ENCODE measurements around the gene TPX2.

The TPX2 gene

GRCh38 chr20:31712112-31712553, 27.0 kb upstream of the TPX2 start (continued):
- TF ChIP-seq ZNF692 (tag by site-specific recombination; IDR thresholded peaks at IDR 0.05) (peak; percentile 81), ZNF114 (tag by site-specific recombination; IDR thresholded peaks at IDR 0.05) (no peak), ZNF677 (tag by site-specific recombination; IDR thresholded peaks at IDR 0.05) (no peak), GFI1B (tag by site-specific recombination; IDR thresholded peaks at IDR 0.05) (0 out of 2 replicates have a peak, but pooled peaks have one; percentile 17)

GRCh38 chr20:31712564-31713311, 26.4 kb upstream of the TPX2 start:
- POLR2A ChIA-PET, result interaction anchor here (0.6 to 2.7 kb wide), 3 partner anchors 10 to 53 kb away, joined by 3 to 18 read pairs (median 5); partner anchors contain the start of gene BCL2L1

GRCh38 chr20:31713312-31714273, 25.5 kb upstream of the TPX2 start:
- H3K4me1 ChIP-seq (ENCODE audit: control insufficient read depth, insufficient read depth, low read length), result peaks cover 13% of the 10 kb centered on the region; the same call in 1 of the 2 replicates
- H3K4me3 ChIP-seq (ENCODE audit: low read depth, low read length), result no peak overlapping the region
- CTCF ChIA-PET, result interaction anchor here (0.6 to 4.1 kb wide), 4 partner anchors 9 to 60 kb away, joined by 3 to 33 read pairs (median 3); partner anchors contain the start of gene BCL2L1
- no peak for TF ChIP-seq ZNF214 (tag by site-specific recombination; IDR thresholded peaks at IDR 0.05; ENCODE audit: borderline replicate concordance)
- TF ChIP-seq MZF1 (tag by site-specific recombination; IDR thresholded peaks at IDR 0.05; ENCODE audit: borderline replicate concordance), result no peak
- no peak for TF ChIP-seq ZNF341 (tag by site-specific recombination; IDR thresholded peaks at IDR 0.05; ENCODE audit: low read depth)
- no peak for TF ChIP-seq ZBTB44 (tag by site-specific recombination; IDR thresholded peaks at IDR 0.05)
- no peak for TF ChIP-seq ZNF112 (tag by site-specific recombination; IDR thresholded peaks at IDR 0.05)
- no peak for TF ChIP-seq KLF16 (tag by site-specific recombination; IDR thresholded peaks at IDR 0.05)
- no peak for TF ChIP-seq ZNF114 (tag by site-specific recombination; IDR thresholded peaks at IDR 0.05)
- TF ChIP-seq ZNF19 (tag by site-specific recombination; IDR thresholded peaks at IDR 0.05; ENCODE audit: low read depth), result no peak
- TF ChIP-seq ZNF529 (tag by site-specific recombination; IDR thresholded peaks at IDR 0.05; ENCODE audit: insufficient replicate concordance), result no peak
- TF ChIP-seq ZNF747 (tag by site-specific recombination; IDR thresholded peaks at IDR 0.05), result no peak
- no peak for TF ChIP-seq KLF7 (tag by site-specific recombination; IDR thresholded peaks at IDR 0.05; ENCODE audit: borderline replicate concordance)
- TF ChIP-seq ZFP37 (tag by site-specific recombination; IDR thresholded peaks at IDR 0.05), result no peak

More at GRCh38 chr20:31712564-31713311, 26.4 kb upstream of the TPX2 start:
- H3K9me3 ChIP-seq (ENCODE audit: control insufficient read depth, insufficient read depth, low read depth, low read length), result no peaks in the 10 kb centered on the region
- CTCF ChIA-PET, result interaction anchor here (0.6 to 4.1 kb wide), 3 partner anchors 10 to 50 kb away, joined by 3 to 33 read pairs (median 4); partner anchors contain the start of gene BCL2L1
- TF ChIP-seq SCRT2 (tag by site-specific recombination; IDR thresholded peaks at IDR 0.05) (peak; percentile 88), ZNF692 (tag by site-specific recombination; IDR thresholded peaks at IDR 0.05) (peak; percentile 52; the same call in 1 of the 2 replicates), ZNF510 (tag by site-specific recombination; IDR thresholded peaks at IDR 0.05; ENCODE audit: insufficient replicate concordance) (no peak), SCRT1 (tag by site-specific recombination; IDR thresholded peaks at IDR 0.05; ENCODE audit: borderline replicate concordance) (peak; percentile 68; the same call in 1 of the 2 replicates), ZNF37A (tag by site-specific recombination; IDR thresholded peaks at IDR 0.05) (no peak), WT1 (tag by site-specific recombination; IDR thresholded peaks at IDR 0.05) (peak; percentile 64; the same call in 1 of the 2 replicates), ZBTB48 (tag by site-specific recombination; IDR thresholded peaks at IDR 0.05) (peak; percentile 46), GLIS1 (tag by site-specific recombination; IDR thresholded peaks at IDR 0.05) (peak; percentile 83), ZNF169 (tag by site-specific recombination; IDR thresholded peaks at IDR 0.05) (no peak), ZNF302 (tag by site-specific recombination; IDR thresholded peaks at IDR 0.05; ENCODE audit: low read depth) (no peak), ATF2 (tag by site-specific recombination; IDR thresholded peaks at IDR 0.05; ENCODE audit: low read depth) (no peak)
- peaks cover 0 to 38% of the 10 kb centered on the region in 2 experiments; a peak in 1 of 3 replicates for H3K36me3 ChIP-seq (ENCODE audit: control insufficient read depth in 2 of 2, insufficient read depth in 1 of 2, low read length in 2 of 2)
- no peak overlapping the region for H3K27ac ChIP-seq (ENCODE audit: extremely low read depth, low read depth, low read length)
- no peak overlapping the region for H3K4me3 ChIP-seq (ENCODE audit: low read depth, low read length)
- peaks cover 13% of the 10 kb centered on the region; the same call in 1 of the 2 replicates for H3K4me1 ChIP-seq (ENCODE audit: control insufficient read depth, insufficient read depth, low read length)

More at GRCh38 chr20:31713312-31714273, 25.5 kb upstream of the TPX2 start:
- H3K27ac ChIP-seq (ENCODE audit: extremely low read depth, low read depth, low read length), result no peak overlapping the region
- peaks cover 0 to 36% of the 10 kb centered on the region in 2 experiments; a peak in 1 of 3 replicates for H3K36me3 ChIP-seq (ENCODE audit: control insufficient read depth in 2 of 2, insufficient read depth in 1 of 2, low read length in 2 of 2)
- POLR2A ChIA-PET, result interaction anchor here (0.6 to 2.7 kb wide), 3 partner anchors 9 to 54 kb away, joined by 3 to 18 read pairs (median 5); partner anchors contain the start of gene BCL2L1
- H3K9me3 ChIP-seq (ENCODE audit: control insufficient read depth, insufficient read depth, low read depth, low read length), result no peaks in the 10 kb centered on the region
